HepG2 (cell line): ENCODE data around the gene SLA2. TPM values are rescaled to one million over a fixed set of nuclear protein-coding genes. Genes with fewer than 3 reads are reported as not detected.

Source experiments
- ATAC-seq: fragments of 200-7000 bp; cut with Tn5 transposase; 3 replicates; pipeline ENCODE4 v1.9.1; 2020; ENCODE audit warnings: mild to moderate bottlenecking, moderate library complexity
- BruUV-seq: library from RNA; stranded (reverse); fragments of 400-500 nt; replicated peaks from 2 replicates; lab custom pipeline; 2021; lab: Mats Ljungman, UMichigan
- CTCF ChIA-PET: fragments of 300-600 bp; formaldehyde crosslinking; extraction: SDS; loops from one replicate; lab custom pipeline; 2021; ENCODE audit warnings: low total read pairs, inconsistent platforms, low intra/inter-chr PET ratio; lab: Yijun Ruan, JAX
- POLR2A ChIA-PET: fragments of 350-600 bp; sonication (Branson Sonifier 250); formaldehyde crosslinking; loops from one replicate; lab custom pipeline; 2020; ENCODE audit warnings: antibody characterized with exemption, inconsistent platforms; lab: Yijun Ruan, JAX
- DNase-seq: peaks from one replicate; pipeline ENCODE4 v3.0.0-alpha.2; 2015; ENCODE audit warnings: low spot score
- FAIRE-seq: peaks from 3 replicates; lab custom pipeline; 2011; peaks lifted over from hg19 to GRCh38; lab: Jason Lieb, UNC
- H2AFZ ChIP-seq: one replicate; pipeline ENCODE4 v1.6.1; 2011; ENCODE audit warnings: low read length, inconsistent platforms
- H3K27ac ChIP-seq: fragments of 300-600 bp; 3 replicates; pipeline ENCODE4 v1.8.0; 2011; ENCODE audit warnings: mixed run types, mild to moderate bottlenecking, mixed read lengths, low read length, inconsistent platforms; ENCODE audit not compliant: insufficient read depth; ENCODE audit errors: extremely low read length
- H3K27me3 ChIP-seq, 2 experiments: fragments of 200-600 bp in 1 of 2; 2 replicates in 1 of 2; 3 replicates in 1 of 2; pipeline versions ENCODE4 v1.6.0 to v1.8.0; 2011; ENCODE audit warnings: low read length in 2 of 2, mild to moderate bottlenecking in 2 of 2, moderate library complexity in 2 of 2, inconsistent platforms in 1 of 2; ENCODE audit not compliant: insufficient read depth in 2 of 2, control insufficient read depth in 1 of 2
- H3K36me3 ChIP-seq, 2 experiments: fragments of 200-600 bp in 1 of 2; replicated peaks in 1 of 2; 2 replicates in 1 of 2; 3 replicates in 1 of 2; pipeline versions ENCODE4 v1.5.1 to v1.8.0; 2011; ENCODE audit warnings: low read length in 2 of 2, inconsistent platforms in 1 of 2; ENCODE audit not compliant: insufficient read depth in 2 of 2, control insufficient read depth in 1 of 2
- H3K4me1 ChIP-seq: 2 replicates; pipeline ENCODE4 v1.5.1; 2012; ENCODE audit warnings: low read length, inconsistent platforms; ENCODE audit not compliant: insufficient read depth
- H3K4me2 ChIP-seq: 2 replicates; pipeline ENCODE4 v1.6.0; 2011; ENCODE audit warnings: low read depth, low read length, inconsistent platforms
- H3K4me3 ChIP-seq, 3 experiments: fragments of 200-600 bp in 1 of 3; sonication (generic), shearing (Covaris generic) in 1 of 3; replicated peaks in 1 of 3; 2 replicates each; pipeline ENCODE4 v1.5.1; 2011 to 2016; ENCODE audit warnings: low read length in 3 of 3, inconsistent platforms in 2 of 3, low read depth in 2 of 3, mild to moderate bottlenecking in 2 of 3, control low read depth in 1 of 3, mixed read lengths in 1 of 3; ENCODE audit not compliant: insufficient read depth in 1 of 3
- H3K79me2 ChIP-seq: one replicate; pipeline ENCODE4 v1.6.1; 2011; ENCODE audit warnings: low read length, inconsistent platforms; ENCODE audit not compliant: insufficient read depth
- H3K9ac ChIP-seq: 2 replicates; pipeline ENCODE4 v1.6.0; 2011; ENCODE audit warnings: mild to moderate bottlenecking, low read depth, low read length, inconsistent platforms; ENCODE audit not compliant: insufficient read depth
- H3K9me3 ChIP-seq: 2 replicates; pipeline ENCODE4 v1.5.1; 2012; ENCODE audit warnings: mild to moderate bottlenecking, low read length
- H4K20me1 ChIP-seq: 2 replicates; pipeline ENCODE4 v1.6.0; 2011; ENCODE audit warnings: inconsistent platforms, mild to moderate bottlenecking, low read length, moderate library complexity; ENCODE audit not compliant: insufficient read depth
- CENPT ChIP-seq: sonication (generic); formaldehyde crosslinking; IDR thresholded peaks from 2 replicates; pipeline ENCODE4 v1.8.0; 2022; ENCODE audit warnings: low read depth, mild to moderate bottlenecking, moderate library complexity, missing genetic modification reagents
- ERF ChIP-seq: IDR thresholded peaks from 2 replicates; pipeline ENCODE4 v1.6.1; 2018; ENCODE audit warnings: missing biosample characterization, missing genetic modification reagents
- MLLT10 ChIP-seq: sonication (generic); formaldehyde crosslinking; IDR thresholded peaks from 2 replicates; pipeline ENCODE4 v1.4.0; 2020; ENCODE audit warnings: missing genetic modification reagents
- POLR2AphosphoS2 ChIP-seq: IDR thresholded peaks from 2 replicates; pipeline ENCODE4 v1.6.1; 2011; ENCODE audit warnings: low read depth, low read length, improper control_type of control experiment
- RELA ChIP-seq: sonication (generic); formaldehyde crosslinking; IDR thresholded peaks from 2 replicates; pipeline ENCODE4 v1.4.0; 2020; ENCODE audit warnings: missing genetic modification reagents
- SALL1 ChIP-seq: sonication (generic); formaldehyde crosslinking; IDR thresholded peaks from 2 replicates; pipeline ENCODE4 v1.8.0; 2022; ENCODE audit warnings: mild to moderate bottlenecking, missing genetic modification reagents
- SMAD1 ChIP-seq: sonication (generic); formaldehyde crosslinking; IDR thresholded peaks from 2 replicates; pipeline ENCODE4 v1.4.0; 2020; ENCODE audit warnings: missing genetic modification reagents, low read depth, mild to moderate bottlenecking, borderline replicate concordance
- SRY ChIP-seq: sonication (generic); formaldehyde crosslinking; IDR thresholded peaks from 2 replicates; pipeline ENCODE4 v1.8.0; 2022; ENCODE audit warnings: mild to moderate bottlenecking, missing genetic modification reagents
- STAT5B ChIP-seq: sonication (generic); formaldehyde crosslinking; IDR thresholded peaks from 2 replicates; pipeline ENCODE4 v1.4.0; 2020; ENCODE audit warnings: missing genetic modification reagents
- YY1 ChIP-seq: IDR thresholded peaks from 2 replicates; pipeline ENCODE4 v1.6.1; 2011; ENCODE audit warnings: low read length, low read depth, moderate library complexity, mild to moderate bottlenecking; ENCODE audit not compliant: insufficient read depth, insufficient replicate concordance
- ZFP82 ChIP-seq: sonication (generic); formaldehyde crosslinking; IDR thresholded peaks from 2 replicates; pipeline ENCODE4 v1.5.1; 2020; ENCODE audit warnings: mild to moderate bottlenecking, missing genetic modification reagents, borderline replicate concordance
- ZNF264 ChIP-seq: sonication (generic); formaldehyde crosslinking; IDR thresholded peaks from 2 replicates; pipeline ENCODE4 v1.4.0; 2020; ENCODE audit warnings: missing genetic modification reagents
- ZNF543 ChIP-seq: sonication (generic); formaldehyde crosslinking; IDR thresholded peaks from 2 replicates; pipeline ENCODE4 v1.4.0; 2020; ENCODE audit warnings: mild to moderate bottlenecking, missing genetic modification reagents
- ZNF550 ChIP-seq: sonication (generic); formaldehyde crosslinking; IDR thresholded peaks from 2 replicates; pipeline ENCODE4 v1.4.0; 2020; ENCODE audit warnings: mild to moderate bottlenecking, missing genetic modification reagents, borderline replicate concordance
- ZNF788 ChIP-seq: sonication (generic); formaldehyde crosslinking; IDR thresholded peaks from 2 replicates; pipeline ENCODE4 v1.5.0; 2020; ENCODE audit warnings: mild to moderate bottlenecking, missing genetic modification reagents, borderline replicate concordance
- WGBS: methylation state at CpG from one replicate; pipeline ENCODE4 v1.1.6; 2017; ENCODE audit warnings: low lambda C conversion rate; 5-methylcytosine and 5-hydroxymethylcytosine counted together
- in situ Hi-C: cut with HindIII; loops from 2 replicates; pipeline ENCODE4 v1.10.0; 2017; ENCODE audit warnings: low pct_unique_long_range_greater_than_20kb; ENCODE audit not compliant: extremely low pct_ligation_motif_present
- intact Hi-C: fragments of 100-400 bp; cut with micrococcal nuclease; formaldehyde crosslinking; loops from one replicate; pipeline ENCODE4 v1.10.0; 2022; ENCODE audit not compliant: unreplicated experiment
- polyA plus RNA-seq, 8 experiments: library from polyadenylated mRNA; depleted of rRNA in 3 of 8; stranded (reverse) in 7 of 8; unstranded in 1 of 8; fragments of >200 nt; fragmentation: Illumina TruSeq in 4 of 8; extraction: Trizol in 4 of 8; gene quantifications; 2 replicates each; pipeline versions ENCODE4 v1.2.1 to v1.2.3, GENCODE V29; 2011 to 2016; ENCODE audit warnings: low read depth in 4 of 8, missing spikeins in 1 of 8, mixed read lengths in 1 of 8; ENCODE audit not compliant: insufficient read depth in 1 of 8
- total RNA-seq, 5 experiments: library from RNA; depleted of rRNA; stranded (reverse); fragments of >200 nt; fragmentation: Illumina TruSeq; extraction: Trizol; gene quantifications; 2 replicates each; pipeline ENCODE4 v1.2.3, GENCODE V29; 2016; ENCODE audit warnings: low read depth in 1 of 5
- TF ChIP-seq, protein P1 (sequence below): sonication (generic); formaldehyde crosslinking; conservative IDR thresholded peaks from 2 replicates; pipeline ENCODE4 v1.4.0; 2020; ENCODE audit warnings: mild to moderate bottlenecking, missing genetic modification reagents, moderate library complexity
- TF ChIP-seq, protein P2 (sequence below): IDR thresholded peaks from 2 replicates; pipeline ENCODE4 v1.6.1; 2012; ENCODE audit warnings: low read depth, low read length, improper control_type of control experiment

The SLA2 gene
- total and polyA plus RNA-seq, 2 of the 13 experiments (the other 11 are each of a cell fraction or from before 2014, with no cell fraction given), result 1.6 to 3.6 TPM

DNA sequence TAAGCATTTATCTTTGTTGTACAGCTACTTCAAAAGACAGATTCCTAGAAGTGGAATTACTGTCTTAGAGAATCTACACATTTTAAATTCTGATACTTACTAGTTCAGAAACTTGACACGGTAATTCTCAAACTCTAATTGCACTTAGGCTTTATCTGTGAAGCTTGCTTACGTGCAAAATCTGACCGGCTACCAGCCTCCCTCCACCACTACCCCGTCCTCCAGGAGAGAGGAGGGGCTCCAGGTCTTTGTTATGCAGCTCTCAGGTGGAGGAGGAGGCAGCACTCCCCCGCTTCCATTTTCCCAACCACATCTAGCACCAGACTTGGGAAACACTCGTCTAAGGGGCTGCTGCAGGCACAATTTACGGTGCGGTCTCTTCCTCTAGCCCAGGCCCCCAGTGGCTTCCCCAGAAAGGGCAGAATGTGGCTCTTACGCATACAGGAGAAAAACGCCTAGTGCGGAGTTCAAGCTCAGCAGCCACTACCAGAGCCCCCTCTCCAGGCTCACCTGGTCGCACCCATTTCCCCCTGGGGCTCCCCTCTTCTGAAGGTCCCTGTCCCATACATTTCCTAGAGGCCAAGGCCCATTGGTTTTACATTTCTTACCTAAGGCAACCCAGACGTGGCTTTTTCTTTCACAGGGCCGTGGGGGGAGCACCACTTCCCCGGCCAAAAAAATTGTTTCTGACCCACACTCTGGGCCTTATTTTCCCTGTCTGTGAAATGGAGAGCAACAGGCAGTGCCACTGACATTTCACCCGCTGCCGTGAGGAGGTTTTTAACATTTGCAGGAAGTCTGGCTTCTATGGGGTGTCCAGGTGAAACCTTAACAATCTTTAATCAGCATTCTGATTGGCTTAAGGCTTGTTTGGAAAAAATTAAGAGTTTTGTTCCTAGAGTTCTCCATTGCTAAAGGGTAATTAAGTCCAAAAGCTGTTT lies 74.2 kb downstream of the SLA2 start:
- DNase-seq (peak; percentile 73), ATAC-seq (peak; percentile 46), FAIRE-seq (peak; percentile 26)
- Histone ChIP-seq H3K36me3 (no peaks in the 10 kb centered on the region; a peak in 1 of 5 replicates), H3K79me2 (peaks cover 31% of the 10 kb centered on the region), H3K4me2 (peak overlapping the region; percentile 99), H3K27me3 (no peaks in the 10 kb centered on the region; a peak in 1 of 5 replicates), H3K27ac (peak overlapping the region; percentile 81), H3K9me3 (no peaks in the 10 kb centered on the region), H3K4me3 (peak overlapping the region; percentile 78 to 90 (median 84)), H2AFZ (peak overlapping the region; percentile 17), H3K9ac (peak overlapping the region; percentile 87), H4K20me1 (peaks cover 17% of the 10 kb centered on the region), H3K4me1 (peaks cover 29% of the 10 kb centered on the region)
- ChIA-PET POLR2A (interaction anchor here (0.7 to 9.0 kb wide), 15 partner anchors 9 to 790 kb away, joined by 3 to 167 read pairs (median 3); partner anchors contain the start of genes DSN1 and RAB5IF), CTCF (interaction anchor here (1.3 kb wide), 1 partner anchor 15 kb away, joined by 4 read pairs; no protein-coding TSS in a partner anchor)
- in situ Hi-C loops, result no loop called here
- 3% methylated on average over 17 of the region's 17 CpGs for WGBS
- no TSS peak for BruUV-seq
- intact Hi-C loops, result loop anchor here (2.0 to 10.0 kb wide), 2 partner anchors 15 to 107 kb away; no protein-coding TSS in a partner anchor
- TF ChIP-seq, protein P1, sequence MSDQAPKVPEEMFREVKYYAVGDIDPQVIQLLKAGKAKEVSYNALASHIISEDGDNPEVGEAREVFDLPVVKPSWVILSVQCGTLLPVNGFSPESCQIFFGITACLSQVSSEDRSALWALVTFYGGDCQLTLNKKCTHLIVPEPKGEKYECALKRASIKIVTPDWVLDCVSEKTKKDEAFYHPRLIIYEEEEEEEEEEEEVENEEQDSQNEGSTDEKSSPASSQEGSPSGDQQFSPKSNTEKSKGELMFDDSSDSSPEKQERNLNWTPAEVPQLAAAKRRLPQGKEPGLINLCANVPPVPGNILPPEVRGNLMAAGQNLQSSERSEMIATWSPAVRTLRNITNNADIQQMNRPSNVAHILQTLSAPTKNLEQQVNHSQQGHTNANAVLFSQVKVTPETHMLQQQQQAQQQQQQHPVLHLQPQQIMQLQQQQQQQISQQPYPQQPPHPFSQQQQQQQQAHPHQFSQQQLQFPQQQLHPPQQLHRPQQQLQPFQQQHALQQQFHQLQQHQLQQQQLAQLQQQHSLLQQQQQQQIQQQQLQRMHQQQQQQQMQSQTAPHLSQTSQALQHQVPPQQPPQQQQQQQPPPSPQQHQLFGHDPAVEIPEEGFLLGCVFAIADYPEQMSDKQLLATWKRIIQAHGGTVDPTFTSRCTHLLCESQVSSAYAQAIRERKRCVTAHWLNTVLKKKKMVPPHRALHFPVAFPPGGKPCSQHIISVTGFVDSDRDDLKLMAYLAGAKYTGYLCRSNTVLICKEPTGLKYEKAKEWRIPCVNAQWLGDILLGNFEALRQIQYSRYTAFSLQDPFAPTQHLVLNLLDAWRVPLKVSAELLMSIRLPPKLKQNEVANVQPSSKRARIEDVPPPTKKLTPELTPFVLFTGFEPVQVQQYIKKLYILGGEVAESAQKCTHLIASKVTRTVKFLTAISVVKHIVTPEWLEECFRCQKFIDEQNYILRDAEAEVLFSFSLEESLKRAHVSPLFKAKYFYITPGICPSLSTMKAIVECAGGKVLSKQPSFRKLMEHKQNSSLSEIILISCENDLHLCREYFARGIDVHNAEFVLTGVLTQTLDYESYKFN (CRISPR knock-in tag), result peak; percentile 29; the same call in 1 of the 2 replicates
- 0 out of 2 replicates have a peak, but pooled peaks have one; percentile 68 for TF ChIP-seq ZNF788 (CRISPR knock-in tag)
- TF ChIP-seq YY1, result no peak
- no peak for TF ChIP-seq MLLT10
- TF ChIP-seq ZFP82 (CRISPR knock-in tag), result 0 out of 2 replicates have a peak, but pooled peaks have one; percentile 49
- no peak for TF ChIP-seq POLR2AphosphoS2
- peak; percentile 69 for TF ChIP-seq SALL1 (CRISPR knock-in tag)
- peak; percentile 9; the same call in 1 of the 2 replicates for TF ChIP-seq ZNF264
- no peak for TF ChIP-seq ZNF550 (CRISPR knock-in tag)
- TF ChIP-seq ZNF543, result peak; percentile 26; the same call in 1 of the 2 replicates
- 0 out of 2 replicates have a peak, but pooled peaks have one; percentile 30 for TF ChIP-seq RELA (CRISPR knock-in tag)
- peak; percentile 45; the same call in 1 of the 2 replicates for TF ChIP-seq ERF
- TF ChIP-seq, protein P2, sequence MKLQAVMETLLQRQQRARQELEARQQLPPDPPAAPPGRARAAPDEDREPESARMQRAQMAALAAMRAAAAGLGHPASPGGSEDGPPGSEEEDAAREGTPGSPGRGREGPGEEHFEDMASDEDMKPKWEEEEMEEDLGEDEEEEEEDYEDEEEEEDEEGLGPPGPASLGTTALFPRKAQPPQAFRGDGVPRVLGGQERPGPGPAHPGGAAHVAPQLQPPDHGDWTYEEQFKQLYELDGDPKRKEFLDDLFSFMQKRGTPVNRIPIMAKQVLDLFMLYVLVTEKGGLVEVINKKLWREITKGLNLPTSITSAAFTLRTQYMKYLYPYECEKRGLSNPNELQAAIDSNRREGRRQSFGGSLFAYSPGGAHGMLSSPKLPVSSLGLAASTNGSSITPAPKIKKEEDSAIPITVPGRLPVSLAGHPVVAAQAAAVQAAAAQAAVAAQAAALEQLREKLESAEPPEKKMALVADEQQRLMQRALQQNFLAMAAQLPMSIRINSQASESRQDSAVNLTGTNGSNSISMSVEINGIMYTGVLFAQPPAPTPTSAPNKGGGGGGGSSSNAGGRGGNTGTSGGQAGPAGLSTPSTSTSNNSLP, result no peak
- 0 out of 2 replicates have a peak, but pooled peaks have one; percentile 30 for TF ChIP-seq SMAD1
- TF ChIP-seq CENPT, result no peak
- TF ChIP-seq STAT5B, result no peak
- TF ChIP-seq SRY, result 0 out of 2 replicates have a peak, but pooled peaks have one; percentile 57
